ENCODE measurements around the gene MCC.

The MCC gene

DNA sequence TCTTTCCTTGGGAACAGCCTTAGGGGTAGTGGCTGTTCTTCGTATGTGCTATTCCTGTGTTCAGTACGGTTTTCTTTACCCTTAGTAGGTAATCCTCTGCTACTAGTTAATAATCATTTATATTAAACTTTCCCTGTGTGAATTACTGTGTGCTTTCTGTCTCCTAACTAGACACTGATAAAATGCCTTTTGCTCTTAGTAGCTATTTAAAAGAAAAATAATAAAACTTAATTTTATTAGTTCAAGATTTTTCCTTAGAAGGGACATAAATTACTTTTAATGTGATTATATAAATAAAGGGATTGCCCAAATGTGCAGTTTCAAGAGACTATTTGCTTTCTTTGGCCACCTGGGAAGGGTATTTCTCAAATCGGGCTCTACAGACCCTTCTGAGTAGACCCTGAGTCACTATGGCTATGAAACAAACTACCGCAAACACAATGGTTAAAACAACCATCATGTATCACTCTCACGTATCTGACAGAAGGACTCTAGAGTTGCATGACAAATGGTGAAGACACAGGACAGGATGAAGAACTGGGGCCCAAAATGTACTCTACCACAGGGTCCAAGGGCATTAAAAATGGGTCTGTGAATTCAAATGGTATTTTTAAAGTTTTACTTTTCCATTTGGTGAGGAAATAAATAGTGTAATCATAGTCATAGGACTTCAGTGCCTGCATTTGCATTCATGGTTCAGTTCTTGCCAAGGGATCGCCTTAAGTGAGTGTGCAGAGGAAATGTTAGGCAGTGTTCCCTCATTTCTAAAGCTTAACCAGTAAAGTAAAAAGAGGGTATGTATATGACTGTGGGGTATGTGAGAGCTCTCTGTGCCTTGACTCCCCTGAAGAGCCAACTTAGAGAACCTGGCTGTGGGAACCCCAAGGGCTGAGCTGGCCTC, 150.5 kb downstream of the MCC start:
- no peak for FAIRE-seq
- DNase-seq (ENCODE audit: insufficient read length, low spot score), result no peak
- TF ChIP-seq POLR2AphosphoS5 (IDR thresholded peaks at IDR 0.05; ENCODE audit: low read depth, low read length) (no peak), POU2F2 (IDR thresholded peaks at IDR 0.05; ENCODE audit: low read depth, low read length) (no peak), POLR2A (IDR thresholded peaks at IDR 0.05; ENCODE audit: low read depth, low read length) (no peak), SPI1 (IDR thresholded peaks at IDR 0.05; ENCODE audit: low read depth, low read length) (no peak), TAF1 (IDR thresholded peaks at IDR 0.05; ENCODE audit: low read depth, low read length) (no peak), PAX5 (IDR thresholded peaks at IDR 0.05; ENCODE audit: insufficient read depth, low read length, severe bottlenecking) (no peak)

DNA sequence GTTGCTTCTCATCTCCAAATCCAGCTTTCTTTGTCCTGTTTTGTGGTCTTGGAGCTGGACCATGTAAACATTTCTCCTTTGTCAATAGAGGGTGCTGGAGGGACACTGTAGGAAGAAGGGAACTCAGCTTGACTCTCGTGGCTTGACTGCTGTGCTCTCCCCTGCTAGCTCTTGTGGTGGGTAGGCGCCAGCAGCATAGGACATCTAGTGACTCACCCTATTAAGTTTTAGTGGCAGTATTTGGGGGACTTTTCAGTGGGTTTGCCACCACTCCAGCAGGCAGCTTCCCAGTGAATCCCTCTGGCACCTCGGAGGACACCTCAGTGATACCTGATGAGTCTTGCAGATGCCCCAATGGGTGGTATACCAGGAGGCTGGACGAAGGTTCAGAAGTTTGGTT, 151.3 kb downstream of the MCC start:
- TF ChIP-seq POLR2AphosphoS5 (IDR thresholded peaks at IDR 0.05; ENCODE audit: low read depth, low read length) (no peak), TAF1 (IDR thresholded peaks at IDR 0.05; ENCODE audit: low read depth, low read length) (no peak), POLR2A (IDR thresholded peaks at IDR 0.05; ENCODE audit: low read depth, low read length) (no peak), POU2F2 (IDR thresholded peaks at IDR 0.05; ENCODE audit: low read depth, low read length) (no peak), SPI1 (IDR thresholded peaks at IDR 0.05; ENCODE audit: low read depth, low read length) (no peak), PAX5 (IDR thresholded peaks at IDR 0.05; ENCODE audit: insufficient read depth, low read length, severe bottlenecking) (no peak)
- no peak for DNase-seq (ENCODE audit: insufficient read length, low spot score)
- FAIRE-seq, result no peak

DNA sequence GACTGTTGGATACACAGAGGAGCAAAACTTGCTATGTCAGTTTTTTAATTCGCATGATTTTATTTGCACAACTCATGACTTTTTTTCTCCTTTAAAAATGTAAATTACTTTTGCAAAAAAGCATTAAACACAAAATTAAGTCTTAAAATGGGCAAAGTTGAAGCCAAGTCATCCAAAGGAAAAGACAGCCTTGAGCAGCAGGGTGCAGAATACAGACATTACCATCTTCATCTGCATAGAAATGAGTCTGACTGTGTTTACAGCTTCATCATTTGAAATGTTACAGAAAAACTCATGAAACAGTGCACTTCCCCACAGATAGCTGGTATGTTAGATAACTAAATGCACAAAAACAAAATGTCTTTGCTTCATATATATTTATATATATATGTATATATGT, 154.8 kb downstream of the MCC start:
- DNase-seq (ENCODE audit: insufficient read length, low spot score), result no peak
- FAIRE-seq, result no peak
- TF ChIP-seq PAX5 (IDR thresholded peaks at IDR 0.05; ENCODE audit: insufficient read depth, low read length, severe bottlenecking) (no peak), TAF1 (IDR thresholded peaks at IDR 0.05; ENCODE audit: low read depth, low read length) (no peak), SPI1 (IDR thresholded peaks at IDR 0.05; ENCODE audit: low read depth, low read length) (no peak), POU2F2 (IDR thresholded peaks at IDR 0.05; ENCODE audit: low read depth, low read length) (no peak), POLR2A (IDR thresholded peaks at IDR 0.05; ENCODE audit: low read depth, low read length) (no peak), POLR2AphosphoS5 (IDR thresholded peaks at IDR 0.05; ENCODE audit: low read depth, low read length) (no peak)

DNA sequence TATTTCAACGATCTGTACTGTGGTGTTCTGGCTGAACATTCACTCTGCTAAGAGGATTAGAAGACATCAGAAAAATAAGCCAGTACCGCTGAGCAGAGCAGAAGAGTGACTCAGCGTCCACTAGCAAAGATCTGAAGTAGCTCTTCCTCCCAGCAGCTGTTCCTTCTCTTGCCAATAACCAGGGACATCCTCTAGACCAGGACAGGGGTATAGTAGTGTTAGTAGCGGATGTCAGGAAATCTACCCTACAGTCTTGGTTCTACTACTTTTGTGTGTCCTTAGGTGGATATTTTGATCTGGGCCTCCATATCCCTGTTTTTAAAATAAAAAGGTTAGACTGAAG, 157.1 kb downstream of the MCC start:
- FAIRE-seq, result no peak
- TF ChIP-seq POU2F2 (IDR thresholded peaks at IDR 0.05; ENCODE audit: low read depth, low read length) (no peak), SPI1 (IDR thresholded peaks at IDR 0.05; ENCODE audit: low read depth, low read length) (no peak), TAF1 (IDR thresholded peaks at IDR 0.05; ENCODE audit: low read depth, low read length) (no peak), POLR2A (IDR thresholded peaks at IDR 0.05; ENCODE audit: low read depth, low read length) (no peak), PAX5 (IDR thresholded peaks at IDR 0.05; ENCODE audit: insufficient read depth, low read length, severe bottlenecking) (no peak), POLR2AphosphoS5 (IDR thresholded peaks at IDR 0.05; ENCODE audit: low read depth, low read length) (no peak)
- no peak for DNase-seq (ENCODE audit: insufficient read length, low spot score)

DNA sequence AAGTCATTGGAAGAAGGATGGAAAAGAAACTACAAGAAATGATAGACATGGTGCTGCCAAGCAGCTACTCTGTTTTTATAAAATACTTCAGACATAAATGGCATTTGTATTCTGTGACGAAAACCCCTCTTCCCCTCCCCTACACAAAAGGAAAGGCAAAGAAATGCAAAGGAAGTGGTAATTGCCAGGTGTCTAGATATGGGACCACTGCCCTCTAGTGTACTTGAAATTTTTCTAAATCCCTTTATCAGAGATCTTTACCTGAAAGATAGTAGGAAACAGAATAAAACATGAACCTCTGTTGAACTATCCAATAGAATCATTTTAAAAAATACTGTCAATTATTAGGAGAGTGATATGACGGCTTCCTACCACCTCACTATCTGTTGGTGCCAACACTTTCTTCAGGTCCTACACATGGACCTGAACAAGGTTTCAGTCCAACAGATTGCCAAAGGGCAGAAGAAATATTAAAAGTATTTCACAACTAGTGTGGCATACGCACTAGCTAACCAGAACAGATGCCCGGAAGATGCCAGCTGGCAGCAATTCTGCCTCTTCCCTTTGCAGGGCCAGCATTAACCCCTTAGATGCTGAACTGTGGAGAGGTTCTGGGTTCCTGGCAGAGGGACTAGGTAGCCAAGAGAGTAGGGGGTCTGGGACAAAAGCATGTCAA, 157.6 kb downstream of the MCC start:
- DNase-seq (ENCODE audit: insufficient read length, low spot score) (peak; percentile 12), FAIRE-seq (peak; percentile 59)
- TF ChIP-seq POLR2A (IDR thresholded peaks at IDR 0.05; ENCODE audit: low read depth, low read length) (no peak), POU2F2 (IDR thresholded peaks at IDR 0.05; ENCODE audit: low read depth, low read length) (no peak), SPI1 (IDR thresholded peaks at IDR 0.05; ENCODE audit: low read depth, low read length) (peak; percentile 32; the same call in 1 of the 2 replicates), PAX5 (IDR thresholded peaks at IDR 0.05; ENCODE audit: insufficient read depth, low read length, severe bottlenecking) (no peak)

DNA sequence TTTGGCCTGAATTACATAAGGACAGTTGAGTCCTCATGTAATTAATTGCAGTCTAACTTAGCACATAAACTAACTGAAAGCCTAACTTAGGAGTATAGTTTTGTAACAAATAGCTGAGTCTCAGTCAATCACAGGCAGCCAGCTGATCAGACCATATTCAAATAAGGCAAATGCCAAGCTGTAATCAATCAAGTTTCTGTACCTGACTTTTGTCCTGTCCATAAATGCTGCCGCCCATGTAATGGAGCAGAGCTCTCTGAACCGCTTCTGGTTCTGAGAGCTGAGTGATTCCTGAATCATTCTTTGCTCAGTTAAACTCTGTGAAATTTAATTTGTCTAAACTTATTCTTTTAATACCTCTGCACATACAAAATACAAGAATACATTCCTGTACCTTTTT, 158.3 kb downstream of the MCC start:
- TF ChIP-seq PAX5 (IDR thresholded peaks at IDR 0.05; ENCODE audit: insufficient read depth, low read length, severe bottlenecking), result no peak
- TF ChIP-seq SPI1 (IDR thresholded peaks at IDR 0.05; ENCODE audit: low read depth, low read length), result no peak
- no peak for TF ChIP-seq TAF1 (IDR thresholded peaks at IDR 0.05; ENCODE audit: low read depth, low read length)
- TF ChIP-seq POLR2A (IDR thresholded peaks at IDR 0.05; ENCODE audit: low read depth, low read length), result no peak
- TF ChIP-seq POU2F2 (IDR thresholded peaks at IDR 0.05; ENCODE audit: low read depth, low read length), result no peak
- FAIRE-seq (no peak), DNase-seq (ENCODE audit: insufficient read length, low spot score) (no peak)

DNA sequence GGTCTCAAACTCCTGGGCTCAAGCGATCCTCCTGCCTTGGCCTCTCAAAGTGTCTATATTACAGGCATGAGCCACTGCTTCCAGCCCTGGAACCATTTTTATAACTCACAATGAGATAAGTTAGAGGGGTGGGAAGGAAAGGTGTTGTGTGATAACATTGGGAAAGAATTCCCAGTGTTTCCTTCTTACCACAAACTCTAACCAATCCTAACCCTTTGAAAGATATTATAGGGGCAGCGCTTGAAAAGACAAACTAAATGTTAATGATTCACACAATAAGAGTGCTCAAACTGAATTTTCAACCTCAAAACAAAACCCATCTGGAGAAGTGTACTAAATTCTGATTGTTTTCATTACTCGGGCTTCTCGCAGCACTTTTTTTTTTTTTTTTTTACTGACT, 163.2 kb downstream of the MCC start:
- DNase-seq (ENCODE audit: insufficient read length, low spot score) (no peak), FAIRE-seq (no peak)
- TF ChIP-seq SPI1 (IDR thresholded peaks at IDR 0.05; ENCODE audit: low read depth, low read length) (no peak), POLR2AphosphoS5 (IDR thresholded peaks at IDR 0.05; ENCODE audit: low read depth, low read length) (no peak), POU2F2 (IDR thresholded peaks at IDR 0.05; ENCODE audit: low read depth, low read length) (no peak), PAX5 (IDR thresholded peaks at IDR 0.05; ENCODE audit: insufficient read depth, low read length, severe bottlenecking) (no peak), POLR2A (IDR thresholded peaks at IDR 0.05; ENCODE audit: low read depth, low read length) (no peak), TAF1 (IDR thresholded peaks at IDR 0.05; ENCODE audit: low read depth, low read length) (no peak)

DNA sequence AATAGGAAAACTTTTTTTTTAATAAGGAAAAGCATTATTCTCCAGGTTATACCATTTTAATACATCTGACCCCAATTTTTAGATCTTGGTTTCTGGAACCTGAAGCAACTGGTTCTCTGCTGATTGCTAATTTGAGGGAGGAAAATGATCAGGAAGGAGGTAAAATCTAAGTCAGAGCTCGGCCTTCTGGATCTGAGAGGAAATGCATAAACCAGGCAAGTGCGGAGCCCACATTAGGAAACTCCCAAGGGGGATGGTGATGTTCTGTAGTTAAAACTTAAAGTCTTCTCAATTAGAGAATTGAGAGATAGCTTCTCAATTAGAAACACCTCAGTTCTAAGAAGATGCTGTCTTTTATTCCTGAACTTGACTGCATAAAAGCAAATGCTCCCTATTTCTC, 167.0 kb downstream of the MCC start:
- no peak for TF ChIP-seq SPI1 (IDR thresholded peaks at IDR 0.05; ENCODE audit: low read depth, low read length)
- no peak for TF ChIP-seq PAX5 (IDR thresholded peaks at IDR 0.05; ENCODE audit: insufficient read depth, low read length, severe bottlenecking)
- no peak for TF ChIP-seq POU2F2 (IDR thresholded peaks at IDR 0.05; ENCODE audit: low read depth, low read length)
- no peak for TF ChIP-seq POLR2A (IDR thresholded peaks at IDR 0.05; ENCODE audit: low read depth, low read length)
- no peak for TF ChIP-seq TAF1 (IDR thresholded peaks at IDR 0.05; ENCODE audit: low read depth, low read length)
- TF ChIP-seq POLR2AphosphoS5 (IDR thresholded peaks at IDR 0.05; ENCODE audit: low read depth, low read length), result no peak
- DNase-seq (ENCODE audit: insufficient read length, low spot score) (no peak), FAIRE-seq (no peak)

DNA sequence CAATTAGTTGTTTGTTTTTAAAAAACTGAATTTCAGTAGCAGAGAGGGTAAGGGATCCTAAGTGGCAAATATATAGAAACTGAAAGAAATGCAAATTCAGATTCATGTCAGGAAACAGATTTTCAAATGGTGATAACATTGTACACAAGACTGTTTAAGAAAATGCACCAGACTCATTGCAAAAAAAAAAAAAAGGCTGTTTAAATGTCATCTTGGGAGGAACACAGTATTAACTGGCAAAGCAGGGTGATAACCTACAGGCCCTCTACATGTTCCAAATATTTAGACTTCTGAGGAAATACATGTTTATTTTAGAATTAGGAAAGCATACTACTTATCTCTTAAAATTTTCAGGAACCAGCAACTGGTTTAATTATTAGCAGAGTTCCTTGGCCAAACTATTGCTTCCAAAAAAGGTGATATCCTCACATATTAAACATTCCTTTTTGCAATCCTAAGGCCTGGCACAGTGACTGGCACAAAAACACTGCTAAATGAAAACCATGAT, 167.9 kb downstream of the MCC start:
- TF ChIP-seq PAX5 (IDR thresholded peaks at IDR 0.05; ENCODE audit: insufficient read depth, low read length, severe bottlenecking) (no peak), POU2F2 (IDR thresholded peaks at IDR 0.05; ENCODE audit: low read depth, low read length) (no peak), TAF1 (IDR thresholded peaks at IDR 0.05; ENCODE audit: low read depth, low read length) (no peak), SPI1 (IDR thresholded peaks at IDR 0.05; ENCODE audit: low read depth, low read length) (no peak), POLR2AphosphoS5 (IDR thresholded peaks at IDR 0.05; ENCODE audit: low read depth, low read length) (no peak), POLR2A (IDR thresholded peaks at IDR 0.05; ENCODE audit: low read depth, low read length) (no peak)
- no peak for FAIRE-seq
- no peak for DNase-seq (ENCODE audit: insufficient read length, low spot score)

Measured in GM12891 (cell line).